ENCODE results near the gene LRRC9. TPM values are rescaled to one million over a fixed set of nuclear protein-coding genes. Genes with fewer than 3 reads are reported as not detected.

Gene LRRC9
- total RNA-seq, 1 experiment from 2014 or later = not detected

GRCh38 chr14:59913187-59913586 is 6.8 kb upstream of the LRRC9 start:
- H3K36me3 ChIP-seq (ENCODE audit: low read depth, low read length) = no peaks in the 10 kb centered on the region
- H3K9me3 ChIP-seq (ENCODE audit: low read length) = no peaks in the 10 kb centered on the region
- H3K4me2 ChIP-seq (ENCODE audit: low read length) = no peak overlapping the region
- no peak overlapping the region for H3K4me3 ChIP-seq (ENCODE audit: low read length)
- no peaks in the 10 kb centered on the region for H3K4me1 ChIP-seq (ENCODE audit: insufficient read depth, low read length)
- ATAC-seq (no peak), DNase-seq (no peak)
- CTCF ChIA-PET = no interaction called here
- no peaks in the 10 kb centered on the region; the same call in 1 of the 2 replicates for H4K20me1 ChIP-seq (ENCODE audit: low read length)
- no TSS peak for BruUV-seq (replicated peaks)
- peaks cover 58% of the 10 kb centered on the region for H3K27me3 ChIP-seq (ENCODE audit: low read length)
- H3F3A ChIP-seq (ENCODE audit: low read length, unreplicated experiment) = no peaks in the 10 kb centered on the region
- no peak overlapping the region for H3K27ac ChIP-seq (ENCODE audit: low read length)
- intact Hi-C loops (cut with micrococcal nuclease) = no loop called here
- POLR2A ChIA-PET (ENCODE audit: unreplicated experiment) = no interaction called here
- H3K9me2 ChIP-seq (replicated peaks; ENCODE audit: low read length) = no peaks in the 10 kb centered on the region
- no peak overlapping the region for H2AFZ ChIP-seq (ENCODE audit: low read length)
- TF ChIP-seq EZH2phosphoT487 (IDR thresholded peaks at IDR 0.05; ENCODE audit: borderline replicate concordance, low read length) (no peak), EZH2 (IDR thresholded peaks at IDR 0.05; ENCODE audit: low read length, unreplicated experiment) (no peak), CTCF (conservative IDR thresholded peaks at IDR 0.05; ENCODE audit: low read depth, low read length) (no peak)
- H3K9ac ChIP-seq (ENCODE audit: low read length) = no peak overlapping the region
- H3K79me2 ChIP-seq (ENCODE audit: low read length) = no peaks in the 10 kb centered on the region

- Histone ChIP-seq H3K27me3 (ENCODE audit: low read length) (peaks cover 74% of the 10 kb centered on the region), H3K4me1 (ENCODE audit: insufficient read depth, low read length) (peaks cover 5% of the 10 kb centered on the region; the same call in 1 of the 2 replicates), H3K79me2 (ENCODE audit: low read length) (no peaks in the 10 kb centered on the region), H3K36me3 (ENCODE audit: low read depth, low read length) (no peaks in the 10 kb centered on the region), H3K9me2 (replicated peaks; ENCODE audit: low read length) (no peaks in the 10 kb centered on the region), H4K20me1 (ENCODE audit: low read length) (no peaks in the 10 kb centered on the region; the same call in 1 of the 2 replicates), H2AFZ (ENCODE audit: low read length) (peak overlapping the region; percentile 23; the same call in 1 of the 2 replicates), H3K9ac (ENCODE audit: low read length) (no peak overlapping the region), H3K27ac (ENCODE audit: low read length) (no peak overlapping the region), H3K4me2 (ENCODE audit: low read length) (peak overlapping the region; percentile 38), H3K9me3 (ENCODE audit: low read length) (no peaks in the 10 kb centered on the region), H3F3A (ENCODE audit: low read length, unreplicated experiment) (no peaks in the 10 kb centered on the region), H3K4me3 (ENCODE audit: low read length) (peak overlapping the region; percentile 20; the same call in 1 of the 2 replicates)
- no TSS peak for BruUV-seq (replicated peaks)
- CTCF ChIA-PET = interaction anchor here (0.6 to 0.7 kb wide), 2 partner anchors 261 to 413 kb away, joined by 3 read pairs; no protein-coding TSS in a partner anchor
- POLR2A ChIA-PET (ENCODE audit: unreplicated experiment) = no interaction called here
- ATAC-seq = peak; percentile 80
- TF ChIP-seq EZH2phosphoT487 (IDR thresholded peaks at IDR 0.05; ENCODE audit: borderline replicate concordance, low read length) (peak; percentile 72; the same call in 1 of the 2 replicates), EZH2 (IDR thresholded peaks at IDR 0.05; ENCODE audit: low read length, unreplicated experiment) (peak; percentile 98), CTCF (conservative IDR thresholded peaks at IDR 0.05; ENCODE audit: low read depth, low read length) (peak; percentile 94)
- DNase-seq = peak; percentile 71
- intact Hi-C loops (cut with micrococcal nuclease) = loop anchor here (1.0 to 2.0 kb wide), 3 partner anchors 212 to 412 kb away; no protein-coding TSS in a partner anchor
Measured at GRCh38 chr14:59918824-59919569, 947 bp upstream of the LRRC9 start.

- Histone ChIP-seq H3K79me2 (ENCODE audit: low read length) (no peaks in the 10 kb centered on the region), H3K9me3 (ENCODE audit: low read length) (no peaks in the 10 kb centered on the region), H3K27me3 (ENCODE audit: low read length) (peaks cover 84% of the 10 kb centered on the region), H3F3A (ENCODE audit: low read length, unreplicated experiment) (no peaks in the 10 kb centered on the region), H3K27ac (ENCODE audit: low read length) (no peak overlapping the region), H3K4me3 (ENCODE audit: low read length) (no peak overlapping the region), H2AFZ (ENCODE audit: low read length) (no peak overlapping the region), H3K9ac (ENCODE audit: low read length) (no peak overlapping the region), H3K4me2 (ENCODE audit: low read length) (no peak overlapping the region), H3K4me1 (ENCODE audit: insufficient read depth, low read length) (peaks cover 5% of the 10 kb centered on the region; the same call in 1 of the 2 replicates), H4K20me1 (ENCODE audit: low read length) (no peaks in the 10 kb centered on the region; the same call in 1 of the 2 replicates), H3K9me2 (replicated peaks; ENCODE audit: low read length) (no peaks in the 10 kb centered on the region), H3K36me3 (ENCODE audit: low read depth, low read length) (no peaks in the 10 kb centered on the region)
- ChIA-PET POLR2A (ENCODE audit: unreplicated experiment) (no interaction called here), CTCF (no interaction called here)
- TF ChIP-seq CTCF (conservative IDR thresholded peaks at IDR 0.05; ENCODE audit: low read depth, low read length) (no peak), EZH2 (IDR thresholded peaks at IDR 0.05; ENCODE audit: low read length, unreplicated experiment) (no peak), EZH2phosphoT487 (IDR thresholded peaks at IDR 0.05; ENCODE audit: borderline replicate concordance, low read length) (no peak)
- intact Hi-C loops (cut with micrococcal nuclease) = no loop called here
- ATAC-seq (no peak), DNase-seq (no peak)
- no TSS peak for BruUV-seq (replicated peaks)
Measured at GRCh38 chr14:59920378-59920683, 387 bp downstream of the LRRC9 start.

Measured in PC-3 (cell line).